Activated CD8-positive, alpha-beta memory T cell treated with anti-CD3 and anti-CD28 coated beads for 24 hours (primary cell): ENCODE data around the gene TECTA.
"Not testable (repeated sequence)": the region's sequence is repeated elsewhere in the genome, so short reads cannot be mapped to it uniquely, and the experiment has no call there.

Experiments
- DNase-seq: peaks from one replicate; pipeline ENCODE4 v3.0.0-alpha.2; 2020

The TECTA gene

DNA sequence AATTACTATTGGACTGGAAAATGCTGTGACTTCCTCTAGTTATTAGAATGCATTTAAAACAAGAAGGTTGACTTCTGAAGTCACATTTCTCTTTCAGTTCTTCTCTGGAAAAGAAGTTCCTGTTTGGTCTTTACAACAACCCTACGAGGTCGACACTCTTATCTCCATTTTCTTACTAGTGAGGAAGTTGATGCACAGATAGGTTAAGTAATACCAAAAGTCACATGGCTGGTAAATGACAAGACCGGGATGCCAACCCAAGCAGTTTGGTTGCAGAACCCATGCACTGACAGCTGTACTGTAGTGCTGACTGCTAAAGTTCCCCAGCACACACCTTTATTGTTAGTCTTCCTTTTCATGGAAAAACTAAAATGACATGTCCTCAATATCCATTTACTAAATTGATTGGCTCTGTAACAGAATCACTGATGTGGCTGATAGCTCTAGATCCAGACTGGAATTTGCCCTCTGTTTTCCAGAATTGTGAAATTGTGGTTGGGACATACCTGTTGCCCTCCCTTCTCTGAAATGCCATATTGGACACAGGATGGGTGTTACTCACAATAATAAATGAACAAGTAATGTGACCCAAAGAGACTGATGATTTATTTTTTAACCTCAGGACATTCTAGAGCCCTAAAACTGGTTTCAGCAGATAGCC, 9.4 kb upstream of the TECTA start:
- DNase-seq = no peak

GRCh38 chr11:121095561-121095960, 5.5 kb upstream of the TECTA start:
- DNase-seq = no peak

GRCh38 chr11:121099364-121099763, 1.7 kb upstream of the TECTA start:
- DNase-seq = no peak

DNA sequence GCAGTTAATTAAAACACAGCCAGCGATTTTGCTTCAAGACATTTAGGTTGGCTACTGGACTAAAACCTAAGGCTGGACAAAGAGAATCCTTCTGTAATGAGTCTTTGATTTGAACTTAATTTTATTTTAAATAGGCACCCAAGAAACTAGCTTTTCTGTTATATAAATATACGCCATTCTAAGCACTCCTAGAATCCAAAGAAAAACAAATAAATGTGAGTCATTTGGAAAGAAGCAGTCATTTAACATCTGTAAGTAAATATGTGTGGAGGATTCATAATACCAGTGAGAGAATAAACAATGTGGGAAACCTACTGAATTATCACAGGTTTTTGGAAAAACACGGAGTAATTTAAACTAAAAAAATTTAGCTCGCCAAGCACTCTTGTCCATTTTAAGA, 1.2 kb upstream of the TECTA start:
- DNase-seq = no peak

GRCh38 chr11:121104312-121104762, 3.3 kb downstream of the TECTA start:
- no peak for DNase-seq

GRCh38 chr11:121105063-121105480, 4.0 kb downstream of the TECTA start:
- DNase-seq = no peak

- no peak for DNase-seq
These were observed 4.6 kb downstream of the TECTA start for GRCh38 chr11:121105481-121106195.

- no peak for DNase-seq
These were observed 5.8 kb downstream of the TECTA start for GRCh38 chr11:121106812-121107211.

DNA sequence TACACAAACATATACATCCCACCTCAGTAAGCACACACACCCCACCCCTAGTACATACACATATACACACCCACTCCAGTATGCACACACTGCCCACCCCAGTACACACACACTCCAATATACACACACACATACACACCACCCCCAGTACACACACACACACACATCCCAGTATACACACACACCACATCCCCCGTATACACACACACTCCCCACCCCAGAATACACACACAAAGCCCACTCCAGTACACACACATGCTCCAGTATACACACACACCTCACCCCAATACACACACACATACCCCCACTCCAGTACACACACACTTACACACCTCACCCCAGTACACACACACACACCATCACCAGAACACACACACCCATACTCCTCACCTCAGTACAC, 7.4 kb downstream of the TECTA start:
- DNase-seq = no peak

- DNase-seq = no peak
These were observed 8.4 kb downstream of the TECTA start for GRCh38 chr11:121109471-121109870.

DNA sequence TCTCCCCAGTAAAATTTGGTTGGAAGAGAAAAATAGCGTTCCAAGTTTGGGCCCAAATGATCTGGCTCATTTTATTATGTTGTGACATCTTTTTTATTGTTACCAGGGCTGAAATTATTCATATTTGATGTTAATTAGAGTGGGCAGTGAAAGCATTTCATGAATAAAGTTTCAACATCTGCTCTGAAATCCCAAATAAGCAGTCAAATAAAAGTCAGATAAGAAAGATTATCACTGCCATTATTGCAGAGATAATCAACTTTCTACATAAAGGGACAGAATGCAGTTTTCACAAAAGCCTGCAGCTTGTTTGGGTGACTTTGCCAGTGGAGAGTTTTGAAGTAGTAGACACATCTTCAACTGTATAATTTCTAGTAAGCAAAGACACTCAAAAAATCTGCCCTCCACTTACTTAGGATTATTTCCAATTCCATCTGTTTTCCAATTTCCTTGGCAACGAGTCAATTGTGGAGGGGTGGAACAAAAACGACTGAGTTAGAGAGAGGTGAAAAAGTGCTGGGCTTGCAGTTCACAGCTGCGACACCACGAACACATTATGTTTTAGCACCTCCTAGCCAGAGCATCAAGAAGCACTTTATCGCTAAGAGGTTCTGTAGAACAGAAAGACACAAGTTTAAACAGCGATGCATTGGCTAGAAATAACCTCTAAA, 9.0 kb downstream of the TECTA start:
- no peak for DNase-seq

DNA sequence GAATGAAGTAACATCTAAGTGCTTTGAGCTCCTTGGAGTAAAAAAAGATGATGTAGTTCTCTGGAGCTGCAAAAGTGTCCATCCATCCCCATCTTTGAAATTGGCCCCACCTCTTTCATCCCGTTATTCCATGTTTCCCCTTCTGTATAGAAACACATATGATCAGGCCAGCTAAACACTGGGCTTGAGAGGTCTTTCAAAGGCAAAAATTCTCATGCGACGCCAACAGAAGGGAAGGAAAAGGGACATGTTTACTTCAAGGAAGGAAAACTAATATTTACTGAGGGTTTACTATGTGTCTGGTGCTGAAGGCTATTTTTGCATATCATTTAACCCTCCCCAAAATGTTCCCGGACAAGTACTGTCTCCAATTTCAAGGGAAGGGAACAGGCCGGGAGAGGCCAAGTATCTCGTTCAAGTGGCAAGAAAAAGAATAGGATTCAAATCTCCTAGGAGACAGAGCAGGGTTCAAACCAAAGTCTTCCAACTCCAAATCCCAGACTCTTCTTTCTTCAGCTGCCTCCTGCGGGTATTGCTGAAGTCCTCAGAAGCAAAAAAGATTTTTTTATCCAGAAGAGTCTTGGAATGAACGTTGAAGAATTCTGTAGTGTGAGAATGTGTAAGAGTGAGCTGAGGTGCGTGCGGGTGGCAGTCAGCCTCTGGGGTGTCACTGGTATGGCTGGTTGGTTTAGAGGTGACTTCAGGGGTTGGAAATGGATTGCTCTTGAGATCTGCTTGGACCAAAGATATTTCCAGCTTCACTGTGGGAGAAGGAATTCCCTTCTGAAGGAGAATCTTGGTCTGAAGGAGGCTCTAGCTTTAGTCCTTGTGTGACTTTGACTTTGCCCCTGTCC, 10.1 kb downstream of the TECTA start:
- no peak for DNase-seq

GRCh38 chr11:121112498-121113455, 11.7 kb downstream of the TECTA start:
- no peak for DNase-seq

GRCh38 chr11:121113611-121114010, 12.6 kb downstream of the TECTA start:
- DNase-seq = no peak

- not testable (repeated sequence) for DNase-seq
These were observed 14.0 kb downstream of the TECTA start for GRCh38 chr11:121115024-121115423.

DNA sequence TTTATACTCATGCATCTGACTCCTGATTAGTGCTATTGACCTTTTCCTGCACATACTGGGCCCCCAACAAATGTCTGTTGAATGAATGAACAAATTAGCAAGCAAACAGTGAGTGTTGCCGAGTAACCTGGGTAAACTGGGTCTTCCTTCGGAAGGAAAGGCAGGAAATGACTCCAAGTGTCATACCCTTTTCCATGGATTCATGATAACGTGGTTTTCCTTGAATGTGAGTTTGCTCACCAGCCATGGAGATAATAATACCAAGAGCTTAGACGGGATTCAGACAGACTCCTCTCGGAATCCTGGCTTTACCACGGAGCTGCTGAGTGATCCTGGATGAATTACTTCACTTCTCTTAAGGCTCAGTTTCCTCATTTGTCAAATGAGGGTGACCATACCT, 16.7 kb downstream of the TECTA start:
- DNase-seq = no peak

GRCh38 chr11:121119440-121119839, 18.4 kb downstream of the TECTA start:
- no peak for DNase-seq

GRCh38 chr11:121122328-121122727, 21.3 kb downstream of the TECTA start:
- DNase-seq = no peak

- no peak for DNase-seq
These were observed 22.5 kb downstream of the TECTA start for GRCh38 chr11:121123496-121124069.

- no peak for DNase-seq
These were observed 26.8 kb downstream of the TECTA start for GRCh38 chr11:121127809-121128208.
